Stimulated activated CD8-positive, alpha-beta memory T cell treated with anti-CD3 and anti-CD28 coated beads, Interleukin-15, amount 100 ng/mL, for 4 hours (primary cell): ENCODE measurements around the gene HIVEP3.

Experiments
- DNase-seq, 2 donors: peaks; one replicate each; pipeline ENCODE4 v3.0.0-alpha.2; 2020; ENCODE audit warnings: low read depth in 2 of 2

The HIVEP3 gene

GRCh38 chr1:41500378-41500777 lies 418.3 kb downstream of the HIVEP3 start:
- DNase-seq, result no peak

DNA sequence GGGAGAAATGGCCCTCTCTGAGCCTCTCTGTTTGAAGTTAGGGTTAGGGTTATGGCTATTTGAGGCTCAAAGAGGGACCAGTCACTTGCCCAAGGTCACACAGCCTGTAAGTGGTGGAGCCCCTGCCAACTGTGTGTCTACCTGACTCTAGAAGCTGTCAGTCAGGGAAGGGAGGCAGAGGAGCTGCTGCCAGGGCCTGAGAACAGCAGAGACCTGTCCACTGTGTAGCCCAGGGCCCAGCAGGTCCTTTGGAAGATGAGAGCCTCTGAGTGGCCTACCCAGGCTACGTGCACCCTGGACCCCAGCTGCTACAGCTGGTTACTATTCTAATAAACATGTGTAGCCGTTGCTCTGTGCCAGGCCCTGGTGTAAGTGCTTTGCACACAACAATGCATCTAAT lies 419.1 kb downstream of the HIVEP3 start:
- no peak for DNase-seq

GRCh38 chr1:41498804-41499203 lies 419.9 kb downstream of the HIVEP3 start:
- DNase-seq, result no peak

GRCh38 chr1:41498391-41498790 lies 420.3 kb downstream of the HIVEP3 start:
- no peak for DNase-seq

GRCh38 chr1:41497461-41498030 lies 421.2 kb downstream of the HIVEP3 start:
- no peak for DNase-seq

GRCh38 chr1:41497056-41497440 lies 421.7 kb downstream of the HIVEP3 start:
- DNase-seq, result no peak

GRCh38 chr1:41496080-41497055 lies 422.4 kb downstream of the HIVEP3 start:
- no peak for DNase-seq

GRCh38 chr1:41495210-41495948 lies 423.3 kb downstream of the HIVEP3 start:
- no peak for DNase-seq

- no peak for DNase-seq
These were observed 424.1 kb downstream of the HIVEP3 start for GRCh38 chr1:41494351-41495209.

DNA sequence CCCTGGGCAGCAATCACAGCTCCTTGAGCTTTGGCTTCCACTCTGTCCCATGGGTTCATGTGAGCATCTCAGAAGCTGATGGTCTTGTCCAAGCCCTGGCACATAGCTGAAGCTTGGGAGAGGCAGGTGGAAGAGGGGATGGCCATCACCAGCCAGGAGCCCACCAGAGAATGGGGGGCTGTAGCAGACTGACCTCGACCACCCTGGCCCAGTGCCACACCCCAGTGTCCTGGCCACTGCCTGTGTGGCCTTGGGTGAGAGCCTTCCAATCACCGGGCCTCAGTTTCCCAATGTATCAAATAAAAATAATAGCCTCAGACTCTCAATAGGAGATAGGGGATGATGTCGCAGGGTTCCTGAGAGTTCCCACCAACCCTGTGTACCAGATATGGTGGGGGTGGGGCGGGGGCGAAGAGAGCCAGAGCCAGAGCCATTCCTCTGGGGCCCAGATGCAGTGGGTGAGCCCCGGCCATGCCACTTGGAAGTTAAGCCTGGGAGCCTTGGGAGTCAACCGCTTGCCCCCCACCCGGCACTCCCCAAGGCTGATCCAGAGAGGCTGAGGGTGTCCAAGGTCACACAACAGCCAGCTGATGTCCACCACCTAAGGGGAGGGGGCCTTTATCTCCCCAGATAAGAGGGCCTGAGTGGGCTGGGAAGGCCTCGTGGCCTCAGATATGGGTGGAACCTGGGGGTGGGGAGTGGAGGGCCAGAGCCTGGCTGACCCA lies 424.9 kb downstream of the HIVEP3 start:
- no peak for DNase-seq

GRCh38 chr1:41493117-41493536 lies 425.6 kb downstream of the HIVEP3 start:
- DNase-seq, result no peak

GRCh38 chr1:41492341-41492848 lies 426.3 kb downstream of the HIVEP3 start:
- DNase-seq, result no peak

DNA sequence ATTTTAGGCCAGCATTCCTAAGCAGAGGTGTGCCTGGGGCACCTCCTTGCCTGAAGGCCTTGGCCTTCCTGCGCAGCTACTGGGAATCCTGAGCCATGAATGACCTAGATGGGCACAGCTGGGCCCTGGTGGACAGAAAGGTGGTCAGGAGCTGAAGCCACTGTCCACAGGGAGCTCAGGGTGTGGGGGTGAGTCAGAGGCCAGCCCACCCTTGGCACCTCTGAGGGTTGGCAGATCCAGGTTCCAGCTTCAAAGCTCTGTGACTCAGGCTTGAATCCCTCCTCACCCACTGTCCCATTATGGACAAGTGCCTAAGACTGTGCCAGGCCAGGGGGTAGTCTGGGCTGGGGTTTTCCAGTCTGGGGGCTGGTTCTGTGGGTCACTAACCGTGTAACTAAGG lies 427.8 kb downstream of the HIVEP3 start:
- DNase-seq, result no peak

- DNase-seq, result no peak
These were observed 429.2 kb downstream of the HIVEP3 start for GRCh38 chr1:41489561-41489960.

DNA sequence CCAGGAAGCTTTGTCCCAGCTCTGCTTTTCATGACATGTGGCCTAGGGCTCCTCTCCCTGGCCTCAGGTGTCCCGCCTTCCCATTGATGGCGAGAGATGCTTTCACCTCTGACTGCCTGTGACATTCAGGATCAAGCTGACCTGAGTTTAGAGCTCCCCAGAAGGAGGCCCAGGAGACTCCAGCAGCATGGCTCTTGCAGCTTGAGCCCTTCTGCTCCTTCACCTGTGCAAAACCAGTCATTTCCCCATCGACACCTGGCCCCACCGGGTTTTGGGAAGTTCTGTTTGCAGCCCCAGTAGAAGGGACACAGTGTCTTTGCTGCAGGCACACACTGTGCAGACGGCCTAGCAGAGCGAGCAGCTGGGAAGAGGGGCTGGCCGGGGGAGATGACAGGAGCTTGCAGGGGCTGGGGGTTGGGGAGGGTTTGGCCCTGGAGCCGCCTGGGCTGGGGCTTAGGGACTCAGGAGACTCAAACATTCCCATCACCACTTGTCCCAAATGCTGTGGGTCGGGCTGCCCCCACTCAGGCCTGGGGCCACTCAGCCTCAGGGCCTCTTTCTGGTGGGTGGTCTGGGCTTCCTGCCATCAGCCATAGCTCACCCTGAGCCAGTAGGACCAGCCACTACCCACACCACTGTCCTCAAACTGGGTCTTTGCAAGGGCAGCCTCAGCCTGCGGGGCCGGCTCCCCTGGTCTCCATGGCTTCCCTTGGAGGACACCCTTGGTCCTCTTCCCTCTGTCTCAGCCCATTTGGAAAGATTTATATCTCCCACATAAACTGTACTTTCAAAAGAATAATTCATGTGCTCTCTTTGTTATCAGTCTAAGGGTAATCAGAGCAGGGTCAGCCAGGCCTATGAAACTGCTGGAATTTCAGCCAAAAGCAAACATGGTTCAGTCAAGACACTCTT lies 430.4 kb downstream of the HIVEP3 start:
- DNase-seq, result no peak

- no peak for DNase-seq
These were observed 431.3 kb downstream of the HIVEP3 start for GRCh38 chr1:41487126-41488039.

GRCh38 chr1:41486371-41487125 lies 432.2 kb downstream of the HIVEP3 start:
- DNase-seq, result no peak

DNA sequence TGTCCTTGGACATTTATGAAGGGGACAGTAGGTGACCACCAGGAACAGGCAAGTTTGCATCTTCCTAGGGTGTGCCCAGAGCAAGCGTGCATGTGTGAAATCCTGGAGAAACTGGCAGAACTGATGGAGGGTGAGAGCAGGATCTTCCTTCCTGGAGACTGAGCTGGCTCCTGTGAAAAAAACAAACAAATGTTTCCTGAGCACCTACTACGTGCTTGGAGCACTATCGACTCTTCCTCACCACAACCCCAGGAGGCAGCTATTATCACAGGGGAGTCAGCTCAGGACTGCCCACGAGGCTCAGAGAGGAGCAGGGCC lies 432.7 kb downstream of the HIVEP3 start:
- no peak for DNase-seq
